HG03342 (cell line): Measurements from ENCODE around the gene PPP1R14D.

Experiments
- ATAC-seq: cut with Tn5 transposase; IDR thresholded peaks from one replicate; pipeline ENCODE4 v1.9.1; 2021; ENCODE audit warnings: mild to moderate bottlenecking, moderate library complexity; ENCODE audit not compliant: unreplicated experiment

PPP1R14D gene

DNA sequence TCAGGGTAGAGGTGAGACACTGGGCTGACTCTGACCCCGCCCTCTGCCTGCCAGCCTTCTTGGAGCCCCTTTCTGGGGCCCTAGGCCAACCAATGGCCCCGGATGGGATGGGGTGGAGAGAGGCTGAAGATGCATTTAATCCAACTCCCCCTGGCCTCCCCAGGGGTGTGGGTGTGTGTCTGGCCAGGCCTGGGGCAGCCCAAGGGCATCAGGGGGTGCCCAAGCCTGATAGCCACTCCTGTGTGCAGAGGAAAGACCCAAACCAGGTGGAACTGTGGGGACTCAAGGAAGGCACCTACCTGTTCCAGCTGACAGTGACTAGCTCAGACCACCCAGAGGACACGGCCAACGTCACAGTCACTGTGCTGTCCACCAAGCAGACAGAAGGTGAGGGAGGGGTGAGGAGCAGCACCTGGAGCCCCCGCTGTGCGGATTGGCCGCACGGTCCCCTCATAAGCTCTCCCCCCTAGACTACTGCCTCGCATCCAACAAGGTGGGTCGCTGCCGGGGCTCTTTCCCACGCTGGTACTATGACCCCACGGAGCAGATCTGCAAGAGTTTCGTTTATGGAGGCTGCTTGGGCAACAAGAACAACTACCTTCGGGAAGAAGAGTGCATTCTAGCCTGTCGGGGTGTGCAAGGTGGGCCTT is 24.9 kb upstream of the PPP1R14D start:
- no peak for ATAC-seq

DNA sequence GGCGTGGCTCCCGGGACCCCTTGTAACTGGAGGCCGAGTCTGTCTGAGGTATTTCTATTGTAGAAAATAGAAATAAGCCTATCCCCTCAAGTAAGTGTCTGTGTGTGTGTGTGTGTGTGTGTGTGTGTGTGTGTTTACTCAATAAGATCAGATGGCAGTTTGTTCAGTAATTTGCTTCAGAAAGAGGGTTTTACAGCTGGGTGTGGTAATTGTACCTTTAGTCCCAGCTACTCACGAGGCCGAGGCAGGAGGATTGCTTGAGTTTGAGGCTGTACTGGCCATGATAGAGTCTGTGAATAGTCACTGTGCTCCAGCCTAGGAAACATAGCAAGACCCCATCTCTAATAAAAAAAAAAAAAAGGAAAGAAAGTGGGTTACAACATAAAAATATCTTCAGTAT is 24.0 kb upstream of the PPP1R14D start:
- no peak for ATAC-seq

DNA sequence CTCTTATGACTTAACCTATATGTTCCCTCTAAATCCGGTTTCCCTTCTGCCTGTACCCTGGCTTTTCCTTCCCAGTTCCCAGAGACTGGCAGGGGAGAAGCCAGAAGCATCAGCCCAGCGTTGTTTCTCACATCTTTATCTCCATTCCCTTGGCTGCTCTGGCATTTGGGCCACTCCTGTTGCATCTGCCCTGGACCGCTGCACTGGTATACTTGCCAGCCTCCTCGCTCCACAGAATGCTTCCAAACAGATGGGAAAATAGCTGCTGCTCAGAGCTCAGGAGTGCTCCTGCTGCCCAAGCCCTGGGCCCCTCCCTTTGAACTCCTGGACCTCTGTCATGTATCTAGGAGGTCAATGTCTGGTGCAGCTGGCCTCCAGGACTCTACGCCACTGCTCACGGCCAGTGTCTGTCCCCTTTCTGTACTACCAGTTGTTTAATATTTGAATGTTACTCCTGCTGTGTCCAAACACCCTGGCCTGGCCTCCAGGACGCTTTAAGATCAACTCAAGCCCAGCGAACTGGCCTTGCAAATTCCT is 22.1 kb upstream of the PPP1R14D start:
- no peak for ATAC-seq

DNA sequence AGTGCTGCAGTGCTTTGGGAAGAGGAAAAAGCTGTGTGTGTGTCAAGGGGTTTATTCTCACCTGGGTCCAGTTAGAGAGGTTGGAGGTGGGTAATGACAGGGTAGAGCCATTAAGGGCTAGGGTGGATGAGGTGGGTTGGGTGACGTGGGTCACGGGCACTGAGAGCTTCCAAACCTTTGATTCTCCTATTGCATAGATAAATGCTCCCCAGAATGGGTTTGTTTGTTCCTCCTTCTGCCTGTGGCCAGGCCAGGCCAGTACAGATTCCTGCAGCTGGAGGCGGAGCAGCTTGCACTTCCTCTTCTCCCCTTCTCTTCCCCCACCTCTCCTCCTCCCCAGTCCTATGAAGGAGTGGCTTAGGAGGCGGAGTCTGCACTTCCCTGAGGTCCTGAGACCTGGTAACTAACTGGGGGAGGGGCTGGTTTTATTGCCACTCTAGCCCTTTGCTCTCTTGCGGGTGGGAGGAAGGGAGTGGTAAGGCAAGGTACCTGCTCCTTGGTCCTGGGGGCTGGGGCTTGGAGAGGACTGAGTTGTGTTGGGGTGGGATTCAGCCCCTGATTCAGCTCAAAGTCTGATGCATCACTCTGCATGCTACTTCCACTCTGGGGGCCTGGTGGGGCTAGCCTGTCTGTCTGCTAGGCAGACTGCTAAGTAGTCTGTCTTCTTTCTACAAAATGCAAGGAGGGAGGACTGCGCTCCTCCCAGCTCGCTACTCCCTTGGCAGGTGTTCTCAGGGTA is 18.9 kb upstream of the PPP1R14D start:
- ATAC-seq, result no peak

- ATAC-seq, result no peak
These were observed 18.3 kb upstream of the PPP1R14D start for GRCh38 chr15:40846841-40847222.

DNA sequence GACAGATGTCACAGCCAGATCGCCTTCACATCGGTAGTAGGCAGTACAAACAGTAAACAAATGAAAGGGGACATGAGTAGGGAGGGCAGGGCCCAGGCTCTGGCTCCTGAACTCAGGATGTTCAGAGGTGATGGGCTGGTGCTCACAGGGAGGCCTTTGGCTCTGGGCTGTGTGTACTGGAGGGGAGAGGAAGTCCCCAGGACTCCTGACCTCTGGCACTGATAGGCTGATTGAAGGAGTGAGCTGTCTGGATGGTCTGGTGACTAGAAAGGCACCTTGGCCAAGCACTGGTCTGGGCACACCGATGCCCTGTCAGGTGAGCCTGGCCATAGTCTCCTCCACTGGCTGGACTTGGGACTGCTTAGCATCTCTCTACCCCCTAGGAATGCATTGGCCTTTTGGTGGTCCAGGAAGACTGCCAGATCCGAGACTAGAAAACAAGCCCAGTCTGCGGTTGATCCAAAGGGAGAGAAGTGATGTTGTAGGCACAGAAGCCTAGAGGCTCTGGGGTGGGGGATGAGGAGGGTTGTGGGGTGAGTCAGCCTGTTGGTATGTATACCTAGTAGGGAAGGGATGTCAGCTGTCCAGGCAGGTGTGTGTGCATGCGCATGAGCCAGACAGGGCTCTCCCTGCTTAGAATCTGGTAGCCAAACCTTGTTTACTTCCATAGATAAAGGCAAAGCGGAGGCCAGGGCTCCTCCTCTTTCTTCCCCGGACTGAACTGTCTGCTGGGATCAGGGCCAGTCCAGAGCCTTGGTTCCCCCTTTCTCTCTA is 17.2 kb upstream of the PPP1R14D start:
- ATAC-seq, result no peak

DNA sequence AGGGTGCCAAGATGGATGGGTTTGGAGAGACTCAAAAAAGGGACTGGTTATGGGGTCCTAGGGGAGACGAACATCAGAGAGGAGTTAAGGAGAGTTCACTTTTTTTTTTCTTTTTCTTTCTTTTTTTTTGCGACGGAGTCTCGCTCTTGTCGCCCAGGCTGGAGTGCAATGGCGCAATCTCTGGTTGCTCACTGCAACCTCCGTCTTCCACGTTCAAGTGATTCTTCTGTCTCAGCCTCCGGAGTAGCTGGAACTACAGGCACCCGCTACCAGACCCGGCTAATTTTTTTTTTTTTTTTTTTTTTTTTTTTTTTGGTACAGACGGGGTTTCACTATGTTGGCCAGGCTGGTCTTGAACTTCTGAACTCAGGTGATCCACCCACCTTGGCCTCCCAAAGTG is 16.5 kb upstream of the PPP1R14D start:
- no peak for ATAC-seq

GRCh38 chr15:40844696-40845030 is 16.2 kb upstream of the PPP1R14D start:
- no peak for ATAC-seq

- no peak for ATAC-seq
These were observed 15.6 kb upstream of the PPP1R14D start, which contains the start of gene SPINT1 for GRCh38 chr15:40843885-40844695. Gene SPINT1 (plus strand): TSS chr15:40844048. CDS start chr15:40844555, 507 bp downstream.

GRCh38 chr15:40843261-40843884 is 14.9 kb upstream of the PPP1R14D start:
- ATAC-seq, result no peak

DNA sequence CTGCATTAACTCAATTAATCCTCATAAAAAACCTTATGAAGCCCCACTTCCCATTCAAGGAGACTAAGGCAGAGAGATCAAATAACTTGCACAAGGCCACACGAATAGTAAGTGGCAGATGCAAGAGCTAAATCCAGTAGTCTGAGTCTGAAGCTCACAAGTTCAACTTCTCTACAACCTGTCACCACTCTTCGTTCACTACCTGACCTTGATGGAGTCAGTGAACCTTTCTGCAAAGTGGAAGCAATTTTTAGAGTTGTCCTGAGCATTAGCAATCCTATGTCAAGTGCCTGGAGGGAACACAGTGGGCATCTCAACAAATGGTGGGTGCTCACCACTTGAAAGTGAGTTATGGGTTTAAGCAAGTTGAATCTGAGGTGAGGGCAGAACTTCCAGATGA is 13.2 kb upstream of the PPP1R14D start:
- ATAC-seq, result no peak

GRCh38 chr15:40838756-40839155 is 10.2 kb upstream of the PPP1R14D start:
- ATAC-seq, result no peak

DNA sequence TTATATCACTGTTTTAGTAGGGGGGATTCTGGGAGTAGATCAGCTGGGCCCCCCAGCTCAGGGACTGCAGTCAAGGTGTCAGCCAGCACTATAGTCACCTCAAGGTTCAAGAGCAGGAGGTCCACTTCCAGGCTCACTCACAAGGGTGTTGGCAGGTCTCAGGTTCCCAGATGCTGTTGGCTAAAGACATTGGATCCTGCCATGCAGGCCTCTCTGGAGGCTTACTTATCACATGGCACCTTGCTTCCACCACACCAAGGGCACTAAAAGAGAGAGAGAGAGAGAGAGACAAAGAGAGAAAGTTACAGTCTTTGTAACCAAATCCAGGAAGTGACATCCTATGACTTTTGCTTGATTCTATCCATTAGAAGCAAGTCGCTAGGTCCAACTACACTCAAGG is 7.5 kb upstream of the PPP1R14D start:
- no peak for ATAC-seq

- ATAC-seq, result no peak
These were observed 4.4 kb upstream of the PPP1R14D start for GRCh38 chr15:40832903-40833302.

DNA sequence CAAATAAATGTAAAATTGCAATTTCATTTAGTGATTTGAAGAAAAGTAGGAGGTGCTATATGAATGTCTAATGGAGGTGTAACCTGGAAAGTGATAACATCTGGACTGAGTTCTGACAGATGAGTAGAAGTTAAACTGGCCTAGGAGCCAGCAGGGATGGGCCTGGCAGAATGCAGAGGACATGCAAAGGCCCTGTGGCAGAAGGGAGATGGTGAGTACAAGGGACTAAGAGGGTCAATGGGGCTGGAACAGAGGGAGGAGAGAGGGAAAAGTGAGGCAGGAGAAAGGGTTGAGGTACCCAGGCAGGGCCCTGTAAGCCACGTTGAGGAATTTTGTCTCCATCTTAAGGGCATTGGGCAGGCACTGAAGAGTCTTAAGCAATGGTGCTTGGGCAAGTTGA is 3.4 kb upstream of the PPP1R14D start:
- no peak for ATAC-seq

DNA sequence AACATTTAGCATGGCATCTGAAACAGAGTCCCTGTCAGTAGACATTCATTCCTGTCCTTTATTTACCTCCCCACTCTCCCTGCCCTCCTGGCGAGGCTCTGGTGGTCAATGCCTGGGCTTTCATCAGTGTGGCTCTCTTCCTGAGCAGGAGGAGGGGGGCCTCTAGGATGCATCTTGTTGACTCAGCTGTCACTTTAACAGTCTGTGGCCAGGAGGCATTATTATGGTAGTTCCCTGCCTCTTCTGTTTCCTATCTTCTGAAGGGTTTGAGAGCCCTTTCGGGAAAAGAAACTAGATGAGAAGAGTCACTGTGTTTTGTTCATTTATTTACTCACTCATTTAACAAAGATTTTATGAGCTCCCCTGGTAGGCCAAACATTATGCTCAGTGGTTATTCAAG is 2.4 kb upstream of the PPP1R14D start:
- ATAC-seq, result no peak

DNA sequence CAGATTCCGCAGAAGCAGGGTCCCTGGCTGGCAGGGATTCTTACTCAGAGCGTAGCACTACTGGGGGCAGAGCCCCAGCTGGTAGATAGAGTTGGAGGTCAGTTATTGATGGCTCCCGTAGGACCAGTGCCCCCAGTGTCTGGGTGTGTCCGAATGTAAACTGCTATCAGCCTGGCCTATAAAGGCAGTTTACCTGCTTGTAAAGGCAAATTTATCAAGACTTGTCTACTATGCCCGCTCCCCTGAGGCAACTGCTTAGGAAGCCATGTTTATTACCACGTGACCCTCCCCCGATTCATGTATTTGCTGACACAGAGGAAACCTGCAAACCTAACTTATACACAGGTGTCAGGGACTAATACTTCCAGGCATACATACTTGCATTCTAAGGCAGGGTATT is 607 bp upstream of the PPP1R14D start:
- no peak for ATAC-seq

DNA sequence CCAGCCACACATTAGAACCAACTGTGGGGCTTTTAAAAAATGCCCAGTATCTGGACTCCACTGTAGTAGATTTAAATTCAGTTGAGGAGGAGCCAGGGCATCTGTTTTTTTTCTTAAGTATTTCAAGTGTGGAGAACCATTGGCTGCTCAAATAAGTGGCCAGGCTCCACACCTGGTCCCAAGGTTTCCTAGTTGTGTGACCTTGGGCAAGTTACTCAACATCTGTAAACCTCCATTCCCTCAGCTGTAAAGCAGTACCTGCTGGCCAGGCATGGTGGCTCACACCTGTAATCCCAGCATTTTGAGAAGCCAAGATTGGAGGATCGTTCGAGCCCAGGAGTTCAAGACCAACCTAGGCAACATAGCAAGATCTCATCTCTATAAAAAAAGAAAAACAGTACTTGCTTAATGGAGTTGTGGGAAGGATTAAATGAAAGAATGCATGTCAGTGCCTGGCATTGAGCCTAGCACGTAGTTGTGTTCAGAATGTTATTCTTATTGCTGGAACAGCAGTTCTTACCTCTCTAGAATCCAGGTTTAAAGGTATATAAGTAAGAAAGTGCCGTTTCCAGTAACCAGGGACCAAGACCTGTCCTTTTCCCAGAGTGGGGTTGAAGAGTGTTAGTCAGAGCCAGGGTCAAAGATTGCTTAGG is 2.0 kb downstream of the PPP1R14D start:
- ATAC-seq, result no peak

GRCh38 chr15:40825661-40826422 is 2.7 kb downstream of the PPP1R14D start:
- no peak for ATAC-seq
